NT2/D1 (cell line): ENCODE data around the gene VMO1.

Source experiments
- DNase-seq: peaks from one replicate; pipeline ENCODE4 v3.0.0-alpha.2; 2011; ENCODE audit warnings: low read depth, low spot score
- H3K27me3 ChIP-seq: 2 replicates; pipeline ENCODE4 v1.6.0; 2011; ENCODE audit warnings: mild to moderate bottlenecking; ENCODE audit not compliant: insufficient read length, insufficient read depth
- H3K36me3 ChIP-seq: 2 replicates; pipeline ENCODE4 v1.6.1; 2011; ENCODE audit warnings: mild to moderate bottlenecking, low read length, mixed read lengths; ENCODE audit not compliant: insufficient read depth, insufficient read length
- H3K4me1 ChIP-seq: 2 replicates; pipeline ENCODE4 v1.5.1; 2011; ENCODE audit not compliant: insufficient read depth, insufficient read length
- H3K4me3 ChIP-seq: 2 replicates; pipeline ENCODE4 v1.5.1; 2011; ENCODE audit warnings: low read depth; ENCODE audit not compliant: insufficient read length
- H3K9ac ChIP-seq: 2 replicates; pipeline ENCODE4 v1.6.0; 2011; ENCODE audit warnings: low read depth; ENCODE audit not compliant: insufficient read length
- H3K9me3 ChIP-seq: 2 replicates; pipeline ENCODE4 v1.5.1; 2011; ENCODE audit warnings: mild to moderate bottlenecking, low read length; ENCODE audit not compliant: insufficient read depth
- SUZ12 ChIP-seq: IDR thresholded peaks from 2 replicates; pipeline ENCODE4 v1.6.1; 2011; ENCODE audit not compliant: insufficient read length, insufficient read depth; ENCODE audit errors: extremely low read depth
- YY1 ChIP-seq: IDR thresholded peaks from 2 replicates; pipeline ENCODE4 v1.6.1; 2011; ENCODE audit not compliant: insufficient read length, insufficient read depth
- ZNF274 ChIP-seq: IDR thresholded peaks from 2 replicates; pipeline ENCODE4 v1.6.1; 2011; ENCODE audit warnings: mild to moderate bottlenecking, low read depth, low read length

The VMO1 gene

GRCh38 chr17:4807605-4808377 lies 21.6 kb upstream of the VMO1 start:
- Histone ChIP-seq H3K27me3 (no peaks in the 10 kb centered on the region), H3K9me3 (no peaks in the 10 kb centered on the region), H3K9ac (peak overlapping the region; percentile 77), H3K4me3 (peak overlapping the region; percentile 61), H3K36me3 (peaks cover 27% of the 10 kb centered on the region), H3K4me1 (peaks cover 4% of the 10 kb centered on the region)
- DNase-seq, result no peak
- TF ChIP-seq ZNF274 (no peak), SUZ12 (no peak), YY1 (no peak)

GRCh38 chr17:4806777-4807604 lies 20.8 kb upstream of the VMO1 start, which contains the start of gene PLD2:
Gene PLD2 (plus strand): TSS chr17:4807152. CDS start chr17:4807773, 621 bp downstream.
- Histone ChIP-seq H3K9ac (peak within 1 kb of the TSS; percentile 77), H3K36me3 (peaks cover 27% of the 10 kb centered on the region), H3K9me3 (no peaks in the 10 kb centered on the region), H3K4me1 (peaks cover 4% of the 10 kb centered on the region), H3K27me3 (no peaks in the 10 kb centered on the region), H3K4me3 (peak within 1 kb of the TSS; percentile 64)
- DNase-seq, result peak; percentile 36
- TF ChIP-seq SUZ12 (no peak), YY1 (no peak), ZNF274 (no peak)

GRCh38 chr17:4806456-4806776 lies 20.3 kb upstream of the VMO1 start:
- peaks cover 25% of the 10 kb centered on the region for H3K36me3 ChIP-seq
- peak overlapping the region; percentile 64 for H3K4me3 ChIP-seq
- peaks cover 4% of the 10 kb centered on the region for H3K4me1 ChIP-seq
- no peak for TF ChIP-seq YY1
- no peak for TF ChIP-seq SUZ12
- TF ChIP-seq ZNF274, result no peak
- H3K9me3 ChIP-seq, result no peaks in the 10 kb centered on the region
- no peak for DNase-seq
- H3K27me3 ChIP-seq, result no peaks in the 10 kb centered on the region
- H3K9ac ChIP-seq, result peak overlapping the region; percentile 72

GRCh38 chr17:4802228-4802627 lies 16.1 kb upstream of the VMO1 start, which contains the start of gene C17orf114:
Gene C17orf114 (minus strand): TSS chr17:4802328.
- H3K9me3 ChIP-seq, result no peaks in the 10 kb centered on the region
- peaks cover 20% of the 10 kb centered on the region for H3K36me3 ChIP-seq
- no peak for DNase-seq
- no peak for TF ChIP-seq ZNF274
- TF ChIP-seq SUZ12, result no peak
- no peak for TF ChIP-seq YY1
- H3K9ac ChIP-seq, result no peak within 1 kb of the TSS
- no peaks in the 10 kb centered on the region for H3K27me3 ChIP-seq
- peaks cover 1% of the 10 kb centered on the region for H3K4me1 ChIP-seq
- no peak within 1 kb of the TSS for H3K4me3 ChIP-seq

GRCh38 chr17:4800462-4801196 lies 14.5 kb upstream of the VMO1 start:
- H3K9ac ChIP-seq, result no peak overlapping the region
- H3K9me3 ChIP-seq, result no peaks in the 10 kb centered on the region
- H3K4me3 ChIP-seq, result no peak overlapping the region
- H3K4me1 ChIP-seq, result peaks cover 3% of the 10 kb centered on the region
- H3K27me3 ChIP-seq, result no peaks in the 10 kb centered on the region
- peaks cover 25% of the 10 kb centered on the region for H3K36me3 ChIP-seq
- TF ChIP-seq SUZ12 (no peak), YY1 (no peak), ZNF274 (no peak)
- no peak for DNase-seq

- Histone ChIP-seq H3K27me3 (no peaks in the 10 kb centered on the region), H3K9ac (peak overlapping the region; percentile 95), H3K9me3 (no peaks in the 10 kb centered on the region), H3K36me3 (peaks cover 25% of the 10 kb centered on the region), H3K4me1 (peaks cover 3% of the 10 kb centered on the region), H3K4me3 (peak overlapping the region; percentile 92)
- no peak for TF ChIP-seq YY1
- TF ChIP-seq SUZ12, result no peak
- TF ChIP-seq ZNF274, result no peak
- DNase-seq, result no peak
Measured at GRCh38 chr17:4796552-4796920, 10.4 kb upstream of the VMO1 start.

GRCh38 chr17:4795168-4795567 lies 9.0 kb upstream of the VMO1 start:
- Histone ChIP-seq H3K9me3 (no peaks in the 10 kb centered on the region), H3K9ac (no peak overlapping the region), H3K36me3 (peaks cover 25% of the 10 kb centered on the region), H3K4me1 (peaks cover 3% of the 10 kb centered on the region), H3K27me3 (peaks cover 10% of the 10 kb centered on the region), H3K4me3 (no peak overlapping the region)
- DNase-seq, result no peak
- no peak for TF ChIP-seq ZNF274
- no peak for TF ChIP-seq SUZ12
- no peak for TF ChIP-seq YY1
